Measurements from ENCODE around the gene CES4A. TPM values are rescaled to one million over a fixed set of nuclear protein-coding genes. Genes with fewer than 3 reads are reported as not detected.
"Not testable (repeated sequence)": the region's sequence is repeated elsewhere in the genome, so short reads cannot be mapped to it uniquely, and the experiment has no call there.

The CES4A gene
- total RNA-seq, 1 donor from 2014 or later, result 0.11 TPM

GRCh38 chr16:66968847-66969246, 19.5 kb upstream of the CES4A start:
- DNase-seq (ENCODE audit: low spot score in 2 of 2), result no peak
- H3K4me3 ChIP-seq, result no peak overlapping the region
- no peak overlapping the region for H3K27ac ChIP-seq
- H3K36me3 ChIP-seq, result no peaks in the 10 kb centered on the region
- TF ChIP-seq, protein P1, sequence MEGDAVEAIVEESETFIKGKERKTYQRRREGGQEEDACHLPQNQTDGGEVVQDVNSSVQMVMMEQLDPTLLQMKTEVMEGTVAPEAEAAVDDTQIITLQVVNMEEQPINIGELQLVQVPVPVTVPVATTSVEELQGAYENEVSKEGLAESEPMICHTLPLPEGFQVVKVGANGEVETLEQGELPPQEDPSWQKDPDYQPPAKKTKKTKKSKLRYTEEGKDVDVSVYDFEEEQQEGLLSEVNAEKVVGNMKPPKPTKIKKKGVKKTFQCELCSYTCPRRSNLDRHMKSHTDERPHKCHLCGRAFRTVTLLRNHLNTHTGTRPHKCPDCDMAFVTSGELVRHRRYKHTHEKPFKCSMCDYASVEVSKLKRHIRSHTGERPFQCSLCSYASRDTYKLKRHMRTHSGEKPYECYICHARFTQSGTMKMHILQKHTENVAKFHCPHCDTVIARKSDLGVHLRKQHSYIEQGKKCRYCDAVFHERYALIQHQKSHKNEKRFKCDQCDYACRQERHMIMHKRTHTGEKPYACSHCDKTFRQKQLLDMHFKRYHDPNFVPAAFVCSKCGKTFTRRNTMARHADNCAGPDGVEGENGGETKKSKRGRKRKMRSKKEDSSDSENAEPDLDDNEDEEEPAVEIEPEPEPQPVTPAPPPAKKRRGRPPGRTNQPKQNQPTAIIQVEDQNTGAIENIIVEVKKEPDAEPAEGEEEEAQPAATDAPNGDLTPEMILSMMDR (IDR thresholded peaks at IDR 0.05), result no peak
- H3K9me3 ChIP-seq, result no peaks in the 10 kb centered on the region
- no peaks in the 10 kb centered on the region for H3K4me1 ChIP-seq
- H3K27me3 ChIP-seq, result no peaks in the 10 kb centered on the region
- intact Hi-C loops (cut with DNase I), result no loop called here

GRCh38 chr16:66970775-66971720, 17.3 kb upstream of the CES4A start:
- Histone ChIP-seq H3K4me1 (no peaks in the 10 kb centered on the region), H3K27me3 (no peaks in the 10 kb centered on the region), H3K27ac (no peak overlapping the region), H3K36me3 (no peaks in the 10 kb centered on the region), H3K9me3 (no peaks in the 10 kb centered on the region), H3K4me3 (no peak overlapping the region)
- DNase-seq (ENCODE audit: low spot score in 2 of 2), result no peak
- intact Hi-C loops (cut with DNase I), result no loop called here
- TF ChIP-seq, protein P1 (IDR thresholded peaks at IDR 0.05), result no peak

DNA sequence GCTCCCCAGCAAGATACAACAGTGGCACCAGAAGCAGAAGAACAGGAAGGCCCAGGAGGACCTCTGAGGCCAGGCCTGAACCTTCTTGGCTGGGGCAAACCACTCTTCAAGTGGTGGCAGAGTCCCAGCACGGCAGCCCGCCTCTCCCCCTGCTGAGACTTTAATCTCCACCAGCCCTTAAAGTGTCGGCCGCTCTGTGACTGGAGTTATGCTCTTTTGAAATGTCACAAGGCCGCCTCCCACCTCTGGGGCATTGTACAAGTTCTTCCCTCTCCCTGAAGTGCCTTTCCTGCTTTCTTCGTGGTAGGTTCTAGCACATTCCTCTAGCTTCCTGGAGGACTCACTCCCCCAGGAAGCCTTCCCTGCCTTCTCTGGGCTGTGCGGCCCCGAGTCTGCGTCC, 15.4 kb upstream of the CES4A start:
- Histone ChIP-seq H3K27me3 (no peaks in the 10 kb centered on the region), H3K9me3 (no peaks in the 10 kb centered on the region), H3K4me1 (no peaks in the 10 kb centered on the region), H3K27ac (no peak overlapping the region), H3K4me3 (no peak overlapping the region), H3K36me3 (no peaks in the 10 kb centered on the region)
- DNase-seq (ENCODE audit: low spot score in 2 of 2), result no peak
- intact Hi-C loops (cut with DNase I), result no loop called here
- TF ChIP-seq, protein P1 (IDR thresholded peaks at IDR 0.05), result no peak

GRCh38 chr16:66973716-66974115, 14.7 kb upstream of the CES4A start:
- Histone ChIP-seq H3K4me1 (peaks cover 0 to 3% of the 10 kb centered on the region in 2 donors), H3K9me3 (no peaks in the 10 kb centered on the region), H3K27ac (no peak overlapping the region), H3K27me3 (no peaks in the 10 kb centered on the region), H3K4me3 (no peak overlapping the region), H3K36me3 (no peaks in the 10 kb centered on the region)
- intact Hi-C loops (cut with DNase I), result no loop called here
- TF ChIP-seq, protein P1 (IDR thresholded peaks at IDR 0.05), result no peak
- no peak for DNase-seq (ENCODE audit: low spot score in 2 of 2)

- DNase-seq (ENCODE audit: low spot score in 2 of 2); H3K27ac ChIP-seq; H3K9me3 ChIP-seq; H3K4me1 ChIP-seq; H3K27me3 ChIP-seq; H3K4me3 ChIP-seq; H3K36me3 ChIP-seq; intact Hi-C loops (cut with DNase I): not testable (repeated sequence)
Observed at GRCh38 chr16:66974156-66974931, 14.0 kb upstream of the CES4A start.

DNA sequence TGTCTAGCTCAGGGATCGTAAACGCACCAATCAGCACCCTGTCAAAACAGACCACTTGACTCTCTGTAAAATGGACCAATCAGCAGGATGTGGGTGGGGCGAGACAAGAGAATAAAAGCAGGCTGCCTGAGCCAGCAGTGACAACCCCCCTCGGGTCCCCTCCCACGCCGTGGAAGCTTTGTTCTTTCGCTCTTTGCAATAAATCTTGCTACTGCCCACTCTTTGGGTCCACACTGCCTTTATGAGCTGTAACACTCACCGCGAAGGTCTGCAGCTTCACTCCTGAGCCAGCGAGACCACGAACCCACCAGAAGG, 13.5 kb upstream of the CES4A start:
- H3K9me3 ChIP-seq; H3K4me3 ChIP-seq; H3K36me3 ChIP-seq; H3K4me1 ChIP-seq; H3K27ac ChIP-seq; H3K27me3 ChIP-seq; DNase-seq (ENCODE audit: low spot score in 2 of 2): not testable (repeated sequence)
- intact Hi-C loops (cut with DNase I), result loop anchor here (5.0 kb wide), 1 partner anchor 132 kb away; the partner anchor contains the start of gene PHAF1

All from ascending aorta (tissue), 2 donors.